ENCODE results near the gene C19orf73.

The C19orf73 gene

GRCh38 chr19:49118565-49119410 is at the start of gene C19orf73:
Gene C19orf73, minus strand, starts transcription at chr19:49119143. Its CDS starts 121 bp downstream, at chr19:49119022.
- DNase-seq (ENCODE audit: low spot score): peak; percentile 94

- no peak for DNase-seq (ENCODE audit: low spot score)
These were observed 49.5 kb upstream of the C19orf73 start for GRCh38 chr19:49168421-49168820.

- no peak for DNase-seq (ENCODE audit: low spot score)
These were observed 49.0 kb upstream of the C19orf73 start for GRCh38 chr19:49167857-49168409.

GRCh38 chr19:49165865-49166301 is 46.9 kb upstream of the C19orf73 start:
- DNase-seq (ENCODE audit: low spot score): peak; percentile 64

GRCh38 chr19:49165111-49165750 is 46.3 kb upstream of the C19orf73 start:
- no peak for DNase-seq (ENCODE audit: low spot score)

GRCh38 chr19:49161987-49162386 is 43.0 kb upstream of the C19orf73 start:
- DNase-seq (ENCODE audit: low spot score): no peak

- DNase-seq (ENCODE audit: low spot score): no peak
These were observed 41.7 kb upstream of the C19orf73 start for GRCh38 chr19:49160450-49161189.

- peak; percentile 93 for DNase-seq (ENCODE audit: low spot score)
These were observed 38.7 kb upstream of the C19orf73 start, which contains the start of gene TRPM4 for GRCh38 chr19:49157445-49158224. Gene TRPM4, plus strand, starts transcription at chr19:49157792. Its CDS starts 75 bp downstream, at chr19:49157867.

- no peak for DNase-seq (ENCODE audit: low spot score)
These were observed 36.9 kb upstream of the C19orf73 start for GRCh38 chr19:49155820-49156346.

- DNase-seq (ENCODE audit: low spot score): no peak
These were observed 36.3 kb upstream of the C19orf73 start, which contains the start of gene HRC for GRCh38 chr19:49155005-49155819. Gene HRC, minus strand, starts transcription at chr19:49155396. Its CDS starts 159 bp downstream, at chr19:49155237.

- no peak for DNase-seq (ENCODE audit: low spot score)
These were observed 35.3 kb upstream of the C19orf73 start for GRCh38 chr19:49154279-49154678.

- no peak for DNase-seq (ENCODE audit: low spot score)
These were observed 34.3 kb upstream of the C19orf73 start for GRCh38 chr19:49153167-49153809.

- no peak for DNase-seq (ENCODE audit: low spot score)
These were observed 33.2 kb upstream of the C19orf73 start for GRCh38 chr19:49152119-49152550.

GRCh38 chr19:49151267-49152118 is 32.5 kb upstream of the C19orf73 start:
- DNase-seq (ENCODE audit: low spot score): peak; percentile 88

- DNase-seq (ENCODE audit: low spot score): no peak
These were observed 32.0 kb upstream of the C19orf73 start for GRCh38 chr19:49150944-49151243.

GRCh38 chr19:49150106-49150943 is 31.4 kb upstream of the C19orf73 start:
- peak; percentile 79 for DNase-seq (ENCODE audit: low spot score)

GRCh38 chr19:49149652-49150105 is 30.7 kb upstream of the C19orf73 start:
- peak; percentile 48 for DNase-seq (ENCODE audit: low spot score)

All from iPS-NIHi11 (cell line).